ENCODE measurements around the gene LINGO3. TPM values are rescaled to one million over a fixed set of nuclear protein-coding genes. Genes with fewer than 3 reads are reported as not detected.
A peak's percentile ranks its signal among the peaks of the same experiment; 100 is the strongest.

LINGO3 gene
- total and polyA plus RNA-seq, 7 experiments from 2014 or later = 0.27 to 12.9 (median 1.3) TPM

DNA sequence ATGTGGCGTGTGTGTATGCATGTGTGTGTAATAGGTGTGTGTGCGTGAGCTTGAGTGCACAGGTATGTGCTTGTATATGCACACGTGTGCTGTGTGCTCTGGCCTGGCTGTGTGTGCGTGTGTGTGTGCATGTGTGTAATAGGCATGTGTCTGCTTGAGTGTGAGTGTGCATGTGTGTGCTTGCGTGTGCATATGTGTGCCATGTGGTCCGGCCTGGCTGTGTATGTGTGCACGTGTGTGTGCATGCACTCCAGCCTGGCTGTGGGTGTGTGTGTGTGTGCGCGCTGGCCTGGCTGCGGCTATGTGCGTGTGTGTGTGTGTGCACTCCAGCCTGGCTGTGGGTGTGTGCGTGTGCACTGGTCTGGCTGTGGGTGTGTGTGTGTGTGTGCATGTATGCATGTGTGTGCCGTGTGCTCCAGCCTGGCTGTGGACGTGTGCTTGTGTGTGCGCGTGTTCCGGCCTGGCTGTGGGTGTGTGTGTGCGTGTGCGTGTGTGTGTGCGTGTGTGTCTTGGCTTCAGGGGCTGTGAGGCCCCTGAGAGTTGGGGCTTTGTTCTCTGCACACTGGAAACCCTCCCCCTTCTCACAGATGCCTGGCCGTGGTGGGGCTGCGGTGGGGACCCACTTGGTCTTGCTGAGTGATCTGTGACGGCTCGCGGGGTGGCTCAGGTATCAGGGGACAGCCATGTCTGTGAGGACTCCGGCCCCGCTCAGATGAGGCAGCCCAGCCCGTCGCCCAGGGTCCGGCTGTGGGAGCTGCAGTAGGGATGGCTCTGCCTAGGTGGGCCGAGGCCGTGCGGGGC is 28.8 kb upstream of the LINGO3 start:
- no peaks in the 10 kb centered on the region for H3K27me3 ChIP-seq (ENCODE audit: control insufficient read depth in 2 of 2, insufficient read depth in 2 of 2, low read length in 2 of 2)
- no peaks in the 10 kb centered on the region for H3K27me3 Mint-ChIP-seq

DNA sequence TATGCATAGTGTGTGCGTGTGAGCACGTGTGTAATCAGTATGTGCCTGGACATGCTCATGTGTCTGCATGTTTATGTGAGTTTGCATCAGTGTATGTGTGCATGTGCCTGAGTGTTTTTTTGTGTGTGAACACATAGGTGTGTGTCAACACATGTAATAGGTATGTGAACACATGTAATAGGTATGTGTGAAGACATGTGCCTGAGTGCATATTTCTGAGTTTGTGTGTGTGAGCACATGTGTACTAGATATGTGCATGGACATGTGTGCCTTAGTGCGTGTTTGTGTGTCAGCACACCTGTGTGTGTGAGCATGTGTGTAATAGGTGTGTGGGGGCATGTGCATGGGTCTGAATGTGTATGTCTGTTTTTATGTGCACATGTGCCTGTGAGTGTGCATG is 27.9 kb upstream of the LINGO3 start:
- H3K36me3 Mint-ChIP-seq = peaks cover 0 to 15% (median 5%) of the 10 kb centered on the region in 5 donors
- CTCF ChIA-PET = no interaction called here

More for the DNA sequence above, 28.8 kb upstream of the LINGO3 start:
- H3K9me3 Mint-ChIP-seq = peaks cover 0 to 10% (median 0%) of the 10 kb centered on the region in 11 donors
- peaks cover 0 to 48% (median 0%) of the 10 kb centered on the region in 3 experiments for H3K36me3 ChIP-seq (ENCODE audit: control insufficient read depth in 2 of 3, insufficient read depth in 3 of 3, low read length in 3 of 3)
- peaks cover 0 to 15% (median 5%) of the 10 kb centered on the region in 5 donors for H3K36me3 Mint-ChIP-seq
- DNase-seq = no peak
- peaks cover 17 to 33% (median 21%) of the 10 kb centered on the region in 7 donors for H3K4me1 Mint-ChIP-seq
- ATAC-seq = no peak
- H3K4me1 ChIP-seq (ENCODE audit: control insufficient read depth in 2 of 2, insufficient read depth in 2 of 2, low read length in 2 of 2) = peaks cover 0 to 23% of the 10 kb centered on the region in 2 donors
- no peaks in the 10 kb centered on the region for H3K9me3 ChIP-seq (ENCODE audit: control insufficient read depth in 2 of 3, low read length in 3 of 3)
- H3K27ac Mint-ChIP-seq = peak overlapping the region in 6 of 9 donors; percentile 0 to 64 (median 42)
- no peak overlapping the region for H3K4me3 ChIP-seq (ENCODE audit: low read length)
- POLR2A ChIA-PET = no interaction called here
- no peak overlapping the region for H3K4me3 Mint-ChIP-seq
- intact Hi-C loops (cut with micrococcal nuclease) = no loop called here
- CTCF ChIA-PET = no interaction called here
- no peak overlapping the region for H3K27ac ChIP-seq (ENCODE audit: low read depth, low read length)

DNA sequence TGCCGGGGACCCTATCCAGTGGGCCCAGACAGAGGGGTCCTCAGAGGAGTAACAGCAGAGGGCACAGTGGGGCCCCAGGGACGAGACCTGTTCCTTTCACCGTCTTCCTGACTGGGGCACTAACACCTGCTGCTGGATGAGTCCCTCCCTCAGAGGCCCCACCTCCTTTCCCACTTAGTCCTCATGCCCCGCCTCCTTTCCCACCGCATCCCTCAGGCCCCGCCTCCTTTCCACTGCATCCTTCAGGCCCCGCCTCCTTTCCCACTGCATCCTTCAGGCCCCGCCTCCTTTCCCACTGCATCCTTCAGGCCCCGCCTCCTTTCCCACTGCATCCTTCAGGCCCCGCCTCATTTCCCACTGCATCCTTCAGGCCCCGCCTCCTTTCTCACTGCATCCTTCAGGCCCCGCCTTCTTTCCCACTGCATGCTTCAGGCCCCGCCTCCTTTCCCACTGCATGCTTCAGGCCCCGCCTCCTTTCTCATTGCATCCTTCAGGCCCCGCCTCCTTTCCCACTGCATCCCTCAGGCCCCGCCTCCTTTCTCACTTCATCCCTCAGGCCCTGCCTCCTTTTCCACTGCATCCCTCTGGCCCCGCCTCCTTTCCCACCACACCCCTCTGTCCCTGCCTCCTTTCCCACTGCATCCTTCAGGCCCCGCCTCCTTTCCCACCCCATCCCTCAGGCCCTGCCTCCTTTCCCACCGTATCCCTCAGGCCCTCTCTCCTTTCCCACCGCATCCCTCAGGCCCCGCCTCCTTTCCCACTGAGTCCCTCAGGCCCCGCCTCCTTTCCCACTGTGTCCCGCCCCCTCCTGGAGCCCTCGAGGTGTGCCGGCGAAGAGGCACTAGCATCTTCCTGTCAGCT is 27.3 kb upstream of the LINGO3 start:
- Histone ChIP-seq H3K36me3 (ENCODE audit: control insufficient read depth in 2 of 3, insufficient read depth in 3 of 3, low read length in 3 of 3) (peaks cover 0 to 32% (median 0%) of the 10 kb centered on the region in 3 experiments), H3K9me3 (ENCODE audit: control insufficient read depth in 2 of 3, low read length in 3 of 3) (no peaks in the 10 kb centered on the region), H3K4me1 (ENCODE audit: control insufficient read depth in 2 of 2, insufficient read depth in 2 of 2, low read length in 2 of 2) (peaks cover 0 to 33% of the 10 kb centered on the region in 2 donors), H3K27ac (ENCODE audit: low read depth, low read length) (no peak overlapping the region), H3K27me3 (ENCODE audit: control insufficient read depth in 2 of 2, insufficient read depth in 2 of 2, low read length in 2 of 2) (no peaks in the 10 kb centered on the region), H3K4me3 (ENCODE audit: low read length) (no peak overlapping the region)
- Mint-ChIP-seq H3K4me3 (peak overlapping the region in 1 of 10 donors; percentile 41), H3K4me1 (peaks cover 22 to 48% (median 34%) of the 10 kb centered on the region in 7 donors), H3K27me3 (no peaks in the 10 kb centered on the region), H3K9me3 (peaks cover 0 to 10% (median 0%) of the 10 kb centered on the region in 11 donors), H3K27ac (peak overlapping the region in 8 of 9 donors; percentile 0 to 79 (median 63)), H3K36me3 (peaks cover 0 to 15% (median 5%) of the 10 kb centered on the region in 5 donors)
- ChIA-PET POLR2A (interaction anchor here (0.7 to 1.0 kb wide), 2 partner anchors 32 to 141 kb away, joined by 3 to 4 read pairs; partner anchors contain the start of gene GADD45B), CTCF (interaction anchor here (0.5 kb wide), 1 partner anchor 137 kb away, joined by 4 read pairs; no protein-coding TSS in a partner anchor)
- ATAC-seq (no peak), DNase-seq (peak in 4 of 9 donors; percentile 25 to 33 (median 26))
- intact Hi-C loops (cut with micrococcal nuclease) = loop anchor here in 1 of 2 donors (5.0 kb wide), 1 partner anchor 57 kb away; no protein-coding TSS in a partner anchor

More for the DNA sequence above, 27.9 kb upstream of the LINGO3 start:
- intact Hi-C loops (cut with micrococcal nuclease) = no loop called here
- no peak overlapping the region for H3K4me3 ChIP-seq (ENCODE audit: low read length)
- H3K9me3 ChIP-seq (ENCODE audit: control insufficient read depth in 2 of 3, low read length in 3 of 3) = no peaks in the 10 kb centered on the region
- POLR2A ChIA-PET = no interaction called here
- peaks cover 0 to 10% (median 0%) of the 10 kb centered on the region in 11 donors for H3K9me3 Mint-ChIP-seq
- peak overlapping the region in 2 of 10 donors; percentile 12 to 41 for H3K4me3 Mint-ChIP-seq
- H3K27me3 Mint-ChIP-seq = no peaks in the 10 kb centered on the region
- H3K36me3 ChIP-seq (ENCODE audit: control insufficient read depth in 2 of 3, insufficient read depth in 3 of 3, low read length in 3 of 3) = peaks cover 0 to 39% (median 0%) of the 10 kb centered on the region in 3 experiments
- peak overlapping the region in 8 of 9 donors; percentile 0 to 79 (median 63) for H3K27ac Mint-ChIP-seq
- H3K27ac ChIP-seq (ENCODE audit: low read depth, low read length) = no peak overlapping the region
- H3K4me1 Mint-ChIP-seq = peaks cover 17 to 42% (median 30%) of the 10 kb centered on the region in 7 donors
- H3K4me1 ChIP-seq (ENCODE audit: control insufficient read depth in 2 of 2, insufficient read depth in 2 of 2, low read length in 2 of 2) = peaks cover 0 to 29% of the 10 kb centered on the region in 2 donors
- ATAC-seq (no peak), DNase-seq (no peak)
- no peaks in the 10 kb centered on the region for H3K27me3 ChIP-seq (ENCODE audit: control insufficient read depth in 2 of 2, insufficient read depth in 2 of 2, low read length in 2 of 2)

DNA sequence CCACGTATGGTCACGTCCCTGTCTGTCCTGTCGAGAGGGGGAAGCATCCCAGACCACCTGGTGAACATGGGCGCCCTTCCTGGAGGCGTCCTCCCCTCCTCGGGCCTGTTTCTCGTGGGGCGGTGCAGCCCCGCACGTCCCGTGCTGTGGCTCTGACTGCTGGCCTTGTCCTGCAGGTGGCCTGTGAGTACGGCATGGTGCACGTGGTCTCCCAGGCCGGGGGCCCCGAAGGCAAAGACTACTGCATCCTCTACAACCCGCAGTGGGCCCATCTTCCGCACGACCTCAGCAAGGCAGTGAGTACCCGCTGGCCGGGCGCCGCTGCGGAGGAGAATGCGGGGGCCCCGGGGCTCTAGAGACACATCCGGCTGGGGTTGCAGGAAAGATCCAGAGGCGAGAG is 26.5 kb upstream of the LINGO3 start:
- Histone ChIP-seq H3K27ac (ENCODE audit: low read depth, low read length) (no peak overlapping the region), H3K4me3 (ENCODE audit: low read length) (no peak overlapping the region), H3K36me3 (ENCODE audit: control insufficient read depth in 2 of 3, insufficient read depth in 3 of 3, low read length in 3 of 3) (peaks cover 0 to 26% (median 0%) of the 10 kb centered on the region in 3 experiments), H3K27me3 (ENCODE audit: control insufficient read depth in 2 of 2, insufficient read depth in 2 of 2, low read length in 2 of 2) (no peaks in the 10 kb centered on the region), H3K9me3 (ENCODE audit: control insufficient read depth in 2 of 3, low read length in 3 of 3) (no peaks in the 10 kb centered on the region), H3K4me1 (ENCODE audit: control insufficient read depth in 2 of 2, insufficient read depth in 2 of 2, low read length in 2 of 2) (peaks cover 0 to 36% of the 10 kb centered on the region in 2 donors)
- H3K36me3 Mint-ChIP-seq = peaks cover 0 to 15% (median 6%) of the 10 kb centered on the region in 5 donors
- peak overlapping the region in 2 of 10 donors; percentile 34 to 57 for H3K4me3 Mint-ChIP-seq
- H3K9me3 Mint-ChIP-seq = peaks cover 0 to 10% (median 0%) of the 10 kb centered on the region in 11 donors
- no peak for DNase-seq
- peak overlapping the region in 4 of 9 donors; percentile 21 to 89 (median 58) for H3K27ac Mint-ChIP-seq
- ATAC-seq = no peak
- ChIA-PET POLR2A (interaction anchor here (0.7 to 1.0 kb wide), 2 partner anchors 31 to 141 kb away, joined by 3 to 4 read pairs; partner anchors contain the start of gene GADD45B), CTCF (no interaction called here)
- no peaks in the 10 kb centered on the region for H3K27me3 Mint-ChIP-seq
- intact Hi-C loops (cut with micrococcal nuclease) = loop anchor here in 1 of 2 donors (5.0 kb wide), 1 partner anchor 58 kb away; no protein-coding TSS in a partner anchor
- peaks cover 29 to 56% (median 40%) of the 10 kb centered on the region in 7 donors for H3K4me1 Mint-ChIP-seq

DNA sequence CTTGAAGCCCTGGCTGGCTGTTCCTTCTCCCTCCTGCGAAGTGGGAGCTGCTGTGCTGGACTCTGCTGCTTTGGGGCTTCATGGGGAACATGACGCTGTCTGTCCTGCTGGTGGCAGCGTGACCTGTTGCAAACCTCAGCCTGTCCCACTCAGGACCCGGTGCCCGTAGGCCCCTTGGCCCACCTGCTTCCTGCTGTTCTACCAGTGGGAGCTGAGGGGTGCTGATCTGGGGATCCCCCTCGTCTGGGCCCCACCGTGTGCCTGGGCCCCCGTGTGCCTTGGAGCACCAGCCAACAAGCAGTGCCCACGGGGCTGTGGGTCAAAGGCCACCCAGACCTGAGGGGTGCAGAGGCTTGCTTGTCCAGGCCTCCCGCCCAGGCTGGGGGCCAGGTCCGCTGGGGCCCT is 25.9 kb upstream of the LINGO3 start:
- peak overlapping the region; percentile 68 for H3K27ac ChIP-seq (ENCODE audit: low read depth, low read length)
- Mint-ChIP-seq H3K9me3 (peaks cover 0 to 10% (median 0%) of the 10 kb centered on the region in 11 donors), H3K4me3 (peak overlapping the region in 7 of 10 donors; percentile 35 to 80 (median 39)), H3K27me3 (no peaks in the 10 kb centered on the region), H3K4me1 (peaks cover 33 to 61% (median 45%) of the 10 kb centered on the region in 7 donors), H3K36me3 (peaks cover 0 to 15% (median 6%) of the 10 kb centered on the region in 5 donors), H3K27ac (peak overlapping the region; percentile 58 to 93 (median 84))
- peaks cover 5 to 41% of the 10 kb centered on the region in 2 donors for H3K4me1 ChIP-seq (ENCODE audit: control insufficient read depth in 2 of 2, insufficient read depth in 2 of 2, low read length in 2 of 2)
- peaks cover 0 to 21% (median 0%) of the 10 kb centered on the region in 3 experiments for H3K36me3 ChIP-seq (ENCODE audit: control insufficient read depth in 2 of 3, insufficient read depth in 3 of 3, low read length in 3 of 3)
- ChIA-PET POLR2A (interaction anchor here (1.3 kb wide), 1 partner anchor 30 kb away, joined by 4 read pairs; no protein-coding TSS in a partner anchor), CTCF (interaction anchor here (0.6 kb wide), 1 partner anchor 45 kb away, joined by 4 read pairs; no protein-coding TSS in a partner anchor)
- no peak overlapping the region for H3K4me3 ChIP-seq (ENCODE audit: low read length)
- ATAC-seq = no peak
- DNase-seq = no peak
- H3K9me3 ChIP-seq (ENCODE audit: control insufficient read depth in 2 of 3, low read length in 3 of 3) = no peaks in the 10 kb centered on the region
- intact Hi-C loops (cut with micrococcal nuclease) = loop anchor here in 1 of 2 donors (5.0 kb wide), 1 partner anchor 58 kb away; no protein-coding TSS in a partner anchor
- no peaks in the 10 kb centered on the region for H3K27me3 ChIP-seq (ENCODE audit: control insufficient read depth in 2 of 2, insufficient read depth in 2 of 2, low read length in 2 of 2)
